Neuronal stem cell (in vitro differentiated cells): ENCODE results near the gene ITGA4.

Experiments
- DNase-seq: peaks from one replicate; pipeline ENCODE4 v3.0.0-alpha.2; 2013; ENCODE audit warnings: low spot score
- H2AFZ ChIP-seq: one replicate; pipeline ENCODE4 v1.6.1; 2013; ENCODE audit warnings: mild to moderate bottlenecking, low read length, inconsistent platforms
- H2AK5ac ChIP-seq: 2 replicates; pipeline ENCODE4 v1.6.1; 2013; ENCODE audit warnings: low read depth, mild to moderate bottlenecking, inconsistent platforms, low read length, moderate library complexity, mixed read lengths
- H2BK120ac ChIP-seq: 2 replicates; pipeline ENCODE4 v1.6.1; 2013; ENCODE audit warnings: low read depth, mild to moderate bottlenecking, inconsistent platforms, low read length, moderate library complexity, mixed read lengths
- H2BK12ac ChIP-seq: one replicate; pipeline ENCODE4 v1.6.1; 2013; ENCODE audit warnings: low read length, inconsistent platforms
- H2BK15ac ChIP-seq: 2 replicates; pipeline ENCODE4 v1.6.1; 2013; ENCODE audit warnings: mild to moderate bottlenecking, low read length, inconsistent platforms, mixed read lengths
- H2BK5ac ChIP-seq: one replicate; pipeline ENCODE4 v1.6.1; 2013; ENCODE audit warnings: inconsistent platforms, mild to moderate bottlenecking, low read length, moderate library complexity
- H3K14ac ChIP-seq: one replicate; pipeline ENCODE4 v1.6.1; 2013; ENCODE audit warnings: low read length, inconsistent platforms
- H3K18ac ChIP-seq: 2 replicates; pipeline ENCODE4 v1.6.1; 2013; ENCODE audit warnings: low read length, inconsistent platforms
- H3K23ac ChIP-seq: 2 replicates; pipeline ENCODE4 v1.6.1; 2013; ENCODE audit warnings: low read depth, mild to moderate bottlenecking, mixed read lengths, low read length, inconsistent platforms; ENCODE audit not compliant: poor library complexity
- H3K27ac ChIP-seq: replicated peaks from 3 replicates; pipeline ENCODE4 v1.5.1; 2013; ENCODE audit warnings: low read length, inconsistent platforms
- H3K27me3 ChIP-seq, 3 experiments: 2 replicates each; pipeline ENCODE4 v1.6.1; 2013; ENCODE audit warnings: low read length in 3 of 3, mild to moderate bottlenecking in 2 of 3, inconsistent platforms in 1 of 3, low read depth in 1 of 3, mixed read lengths in 1 of 3, moderate library complexity in 1 of 3; ENCODE audit not compliant: control insufficient read depth in 3 of 3, insufficient read depth in 3 of 3
- H3K36me3 ChIP-seq, 2 donors: replicated peaks in 1 of 2; 2 replicates each; pipeline ENCODE4 v1.6.1; 2013; ENCODE audit warnings: low read length in 2 of 2; ENCODE audit not compliant: control insufficient read depth in 2 of 2, insufficient read depth in 2 of 2
- H3K4ac ChIP-seq: 2 replicates; pipeline ENCODE4 v1.6.1; 2013; ENCODE audit warnings: inconsistent platforms, mild to moderate bottlenecking, low read length, moderate library complexity
- H3K4me1 ChIP-seq, 2 donors: 1 replicate in 1 of 2; 2 replicates in 1 of 2; pipeline ENCODE4 v1.6.1; 2013; ENCODE audit warnings: low read length in 2 of 2, low read depth in 1 of 2; ENCODE audit not compliant: control insufficient read depth in 2 of 2, insufficient read depth in 1 of 2
- H3K4me2 ChIP-seq: one replicate; pipeline ENCODE4 v1.6.1; 2013; ENCODE audit warnings: mild to moderate bottlenecking, low read length, inconsistent platforms; ENCODE audit not compliant: insufficient read depth, poor library complexity, severe bottlenecking
- H3K4me3 ChIP-seq, 2 donors: 2 replicates each; pipeline ENCODE4 v1.5.1; 2013; ENCODE audit warnings: low read length in 2 of 2, mild to moderate bottlenecking in 2 of 2, inconsistent platforms in 1 of 2, moderate library complexity in 1 of 2
- H3K79me1 ChIP-seq: one replicate; pipeline ENCODE4 v1.6.1; 2013; ENCODE audit warnings: low read depth, mild to moderate bottlenecking, inconsistent platforms, low read length, moderate library complexity
- H3K9ac ChIP-seq: one replicate; pipeline ENCODE4 v1.6.1; 2013; ENCODE audit warnings: mild to moderate bottlenecking, low read depth, low read length, inconsistent platforms; ENCODE audit not compliant: poor library complexity
- H3K9me3 ChIP-seq, 2 donors: replicated peaks in 1 of 2; 2 replicates each; pipeline versions ENCODE3 to v1.6.1; 2013; ENCODE audit warnings: low read length in 2 of 2, mild to moderate bottlenecking in 2 of 2, inconsistent platforms in 1 of 2, low read depth in 1 of 2, mixed read lengths in 1 of 2, moderate library complexity in 1 of 2; ENCODE audit not compliant: control insufficient read depth in 2 of 2, insufficient read depth in 1 of 2
- H4K8ac ChIP-seq: one replicate; pipeline ENCODE4 v1.6.1; 2013; ENCODE audit warnings: low read depth, mild to moderate bottlenecking, inconsistent platforms, low read length, moderate library complexity
- H4K91ac ChIP-seq: one replicate; pipeline ENCODE4 v1.6.1; 2013; ENCODE audit warnings: low read length, low read depth, mild to moderate bottlenecking, inconsistent platforms; ENCODE audit not compliant: poor library complexity
- WGBS, 2 donors: extraction: QIAGEN DNeasy Blood & Tissue Kit; methylation state at CpG; one replicate each; pipeline ENCODE4 v1.1.7; 2013; ENCODE audit warnings: missing lambda C conversion rate in 2 of 2, mixed read lengths in 1 of 2; ENCODE audit not compliant: insufficient read length in 2 of 2, insufficient replicate concordance in 1 of 2; ENCODE audit errors: extremely low coverage in 2 of 2; 5-methylcytosine and 5-hydroxymethylcytosine counted together

ITGA4 gene

DNA sequence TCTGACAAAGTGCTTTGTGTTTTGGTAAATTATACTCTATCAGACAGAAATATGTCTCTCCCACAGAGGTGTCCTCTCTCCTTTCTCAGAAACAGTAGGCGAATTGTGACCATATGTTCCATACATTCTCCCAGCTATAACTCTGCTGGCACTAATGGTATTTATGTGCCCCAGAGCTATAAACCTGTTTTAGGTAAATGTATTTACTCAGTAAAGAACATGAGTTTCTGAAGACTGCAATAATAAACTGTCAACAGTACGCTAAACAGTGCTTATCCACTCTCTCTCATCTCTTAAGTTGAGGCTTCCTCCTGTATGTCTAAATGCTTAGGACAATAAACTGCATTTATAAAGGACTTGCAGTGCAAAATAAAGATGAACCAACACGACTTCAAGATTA is 58.5 kb downstream of the ITGA4 start:
- Histone ChIP-seq H3K9ac (no peak overlapping the region), H2BK5ac (no peak overlapping the region), H2BK120ac (no peak overlapping the region), H3K27me3 (no peaks in the 10 kb centered on the region), H3K18ac (no peak overlapping the region), H3K9me3 (no peaks in the 10 kb centered on the region), H3K4me1 (no peaks in the 10 kb centered on the region), H3K23ac (no peak overlapping the region), H2BK15ac (no peak overlapping the region), H3K4me3 (no peak overlapping the region), H3K4me2 (no peak overlapping the region), H2AFZ (no peak overlapping the region), H4K8ac (no peak overlapping the region), H3K27ac (no peak overlapping the region), H4K91ac (no peak overlapping the region), H2BK12ac (no peak overlapping the region), H3K36me3 (peaks cover 0 to 1% of the 10 kb centered on the region in 2 donors), H2AK5ac (no peak overlapping the region), H3K14ac (no peak overlapping the region), H3K79me1 (no peaks in the 10 kb centered on the region), H3K4ac (no peak overlapping the region)
- WGBS, 2 donors = no CpG with 5 or more reads among the region's 3 CpGs
- no peak for DNase-seq

DNA sequence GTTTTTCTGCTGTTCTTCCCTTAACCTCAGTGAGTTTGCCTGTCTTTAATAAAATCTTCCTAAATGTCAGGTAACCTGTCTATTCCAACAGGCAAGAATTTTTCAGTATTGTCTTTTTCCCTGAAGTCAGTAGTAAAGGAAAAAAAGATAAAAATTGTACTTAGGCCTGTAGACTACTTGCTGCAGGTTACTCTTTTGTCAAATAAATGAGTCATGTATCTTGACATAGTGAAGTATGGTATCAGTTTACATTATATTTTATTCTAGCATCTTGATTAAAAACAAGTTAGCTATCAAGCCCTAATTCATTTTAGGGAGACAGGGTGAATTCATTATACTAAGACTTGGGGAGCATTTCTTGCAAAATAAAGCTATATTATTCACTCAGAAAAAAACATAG is 59.8 kb downstream of the ITGA4 start:
- DNase-seq = no peak
- H2AK5ac ChIP-seq = no peak overlapping the region
- no peak overlapping the region for H2BK12ac ChIP-seq
- no peak overlapping the region for H4K91ac ChIP-seq
- H2AFZ ChIP-seq = no peak overlapping the region
- no peak overlapping the region for H2BK15ac ChIP-seq
- H3K79me1 ChIP-seq = no peaks in the 10 kb centered on the region
- no peaks in the 10 kb centered on the region for H3K4me1 ChIP-seq
- H3K4me3 ChIP-seq = no peak overlapping the region
- H3K9me3 ChIP-seq = no peaks in the 10 kb centered on the region
- H3K14ac ChIP-seq = no peak overlapping the region
- H3K18ac ChIP-seq = no peak overlapping the region
- H3K4me2 ChIP-seq = no peak overlapping the region
- H2BK120ac ChIP-seq = no peak overlapping the region
- no peak overlapping the region for H3K4ac ChIP-seq
- no peak overlapping the region for H3K9ac ChIP-seq
- H3K27me3 ChIP-seq = no peaks in the 10 kb centered on the region
- no peak overlapping the region for H2BK5ac ChIP-seq
- no peak overlapping the region for H4K8ac ChIP-seq
- no peak overlapping the region for H3K23ac ChIP-seq
- H3K27ac ChIP-seq = no peak overlapping the region
- peaks cover 0 to 1% of the 10 kb centered on the region in 2 donors for H3K36me3 ChIP-seq

DNA sequence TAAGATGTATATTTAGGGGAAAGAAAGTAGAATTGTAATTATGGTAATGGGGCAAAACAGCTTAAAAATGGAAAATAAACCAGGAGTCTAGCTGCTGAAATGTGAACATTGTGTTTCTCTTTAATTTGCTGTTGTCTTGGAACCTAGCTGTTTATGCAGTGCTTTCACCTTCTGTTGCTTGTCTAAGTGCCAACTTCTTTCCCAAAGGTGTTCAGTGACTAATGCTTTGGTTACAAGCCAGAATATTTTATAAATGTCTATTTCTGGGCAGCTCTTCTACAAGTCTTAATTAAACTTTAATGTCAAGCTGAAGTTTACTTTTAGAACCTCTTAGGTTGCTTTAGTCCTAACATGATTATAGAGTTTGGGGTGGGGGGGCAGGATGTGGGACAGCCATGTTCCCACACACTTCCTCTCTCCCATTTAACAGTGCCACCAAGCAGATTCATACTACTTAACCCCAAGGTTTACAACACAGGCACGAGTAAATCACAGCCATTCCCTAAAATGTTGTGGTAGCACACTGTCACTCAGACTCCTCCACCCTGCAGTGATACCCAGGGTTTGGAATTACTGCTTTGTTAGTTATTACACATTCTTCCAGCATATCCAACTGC is 60.6 kb downstream of the ITGA4 start:
- WGBS, 2 donors = no CpG with 5 or more reads among the region's 1 CpG
- H2BK12ac ChIP-seq = no peak overlapping the region
- no peak overlapping the region for H3K4me3 ChIP-seq
- H4K8ac ChIP-seq = no peak overlapping the region
- H3K4me2 ChIP-seq = no peak overlapping the region
- H2BK15ac ChIP-seq = no peak overlapping the region
- no peak overlapping the region for H3K27ac ChIP-seq
- H3K4ac ChIP-seq = no peak overlapping the region
- H3K9me3 ChIP-seq = no peaks in the 10 kb centered on the region
- no peak overlapping the region for H2AFZ ChIP-seq
- H3K36me3 ChIP-seq = peaks cover 0 to 1% of the 10 kb centered on the region in 2 donors
- no peak overlapping the region for H2BK5ac ChIP-seq
- no peak overlapping the region for H4K91ac ChIP-seq
- no peaks in the 10 kb centered on the region for H3K79me1 ChIP-seq
- no peaks in the 10 kb centered on the region for H3K27me3 ChIP-seq
- H3K18ac ChIP-seq = no peak overlapping the region
- no peak for DNase-seq
- no peak overlapping the region for H3K23ac ChIP-seq
- H3K14ac ChIP-seq = no peak overlapping the region
- no peak overlapping the region for H2AK5ac ChIP-seq
- H2BK120ac ChIP-seq = no peak overlapping the region
- H3K4me1 ChIP-seq = no peaks in the 10 kb centered on the region
- no peak overlapping the region for H3K9ac ChIP-seq

DNA sequence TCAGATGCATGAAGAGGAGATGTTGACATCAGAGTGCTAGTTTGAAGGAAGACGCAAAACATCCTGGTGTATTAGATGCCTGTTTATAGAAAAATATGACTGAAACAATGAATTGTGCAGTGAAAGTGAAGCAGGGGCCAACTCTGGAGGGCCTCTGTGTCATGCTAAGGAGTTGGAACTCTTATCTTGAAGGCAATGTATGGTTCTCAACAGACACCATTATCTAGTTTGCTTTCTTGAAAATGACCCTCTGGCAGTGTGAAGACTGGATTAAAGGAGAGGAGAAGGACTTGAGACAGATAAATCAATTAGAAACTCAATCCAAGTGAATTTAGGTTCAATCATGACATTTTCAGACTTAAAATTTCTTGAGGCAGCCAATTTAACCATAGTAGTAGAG is 63.1 kb downstream of the ITGA4 start:
- Histone ChIP-seq H3K9me3 (no peaks in the 10 kb centered on the region), H3K18ac (no peak overlapping the region), H4K8ac (no peak overlapping the region), H3K4me1 (no peaks in the 10 kb centered on the region), H3K14ac (no peak overlapping the region), H3K27me3 (no peaks in the 10 kb centered on the region), H3K23ac (no peak overlapping the region), H3K4ac (no peak overlapping the region), H3K4me3 (no peak overlapping the region), H3K4me2 (no peak overlapping the region), H2AFZ (no peak overlapping the region), H3K79me1 (no peaks in the 10 kb centered on the region), H3K27ac (no peak overlapping the region), H3K36me3 (no peaks in the 10 kb centered on the region), H4K91ac (no peak overlapping the region), H2BK120ac (no peak overlapping the region), H3K9ac (no peak overlapping the region), H2BK15ac (no peak overlapping the region), H2BK5ac (no peak overlapping the region), H2BK12ac (no peak overlapping the region), H2AK5ac (no peak overlapping the region)
- no CpG with 5 or more reads among the region's 1 CpG for WGBS, 2 donors
- no peak for DNase-seq
